ENCODE data around the gene RAB24.

Gene RAB24

GRCh38 chr5:177332896-177333260, 29.4 kb upstream of the RAB24 start:
- no peak for DNase-seq

GRCh38 chr5:177332031-177332895, 28.7 kb upstream of the RAB24 start:
- no peak for DNase-seq

- no peak for DNase-seq
Observed at GRCh38 chr5:177330991-177331842, 27.7 kb upstream of the RAB24 start.

GRCh38 chr5:177329883-177330282, 26.4 kb upstream of the RAB24 start:
- no peak for DNase-seq

- DNase-seq = no peak
Observed at GRCh38 chr5:177328545-177329231, 25.2 kb upstream of the RAB24 start.

GRCh38 chr5:177327539-177328522, 24.3 kb upstream of the RAB24 start:
- no peak for DNase-seq

GRCh38 chr5:177325868-177326381, 22.4 kb upstream of the RAB24 start:
- no peak for DNase-seq

- DNase-seq = no peak
Observed at GRCh38 chr5:177320879-177321278, 17.4 kb upstream of the RAB24 start.

GRCh38 chr5:177319913-177320588, 16.5 kb upstream of the RAB24 start:
- DNase-seq = no peak

- peak; percentile 68 for DNase-seq
Observed at GRCh38 chr5:177317959-177318377, 14.4 kb upstream of the RAB24 start.

GRCh38 chr5:177316005-177316404, 12.5 kb upstream of the RAB24 start:
- no peak for DNase-seq

- no peak for DNase-seq
Observed at GRCh38 chr5:177315411-177315810, 11.9 kb upstream of the RAB24 start.

GRCh38 chr5:177314376-177315342, 11.1 kb upstream of the RAB24 start:
- DNase-seq = no peak

- DNase-seq = no peak
Observed at GRCh38 chr5:177313561-177314259, 10.2 kb upstream of the RAB24 start.

GRCh38 chr5:177312649-177313181, 9.2 kb upstream of the RAB24 start:
- DNase-seq = no peak

- peak; percentile 96 for DNase-seq
Observed at GRCh38 chr5:177311723-177312648, 8.5 kb upstream of the RAB24 start, which contains the start of gene MXD3. TSS of gene MXD3 (minus strand) at chr5:177311898. CDS start at chr5:177311830, 68 bp downstream.

- DNase-seq = no peak
Observed at GRCh38 chr5:177311392-177311722, 7.8 kb upstream of the RAB24 start.
